ENCODE measurements around the gene NPLOC4.

GRCh38 chr17:81511804-81512561 lies 124.9 kb downstream of the NPLOC4 start:
- TF ChIP-seq, protein P1, sequence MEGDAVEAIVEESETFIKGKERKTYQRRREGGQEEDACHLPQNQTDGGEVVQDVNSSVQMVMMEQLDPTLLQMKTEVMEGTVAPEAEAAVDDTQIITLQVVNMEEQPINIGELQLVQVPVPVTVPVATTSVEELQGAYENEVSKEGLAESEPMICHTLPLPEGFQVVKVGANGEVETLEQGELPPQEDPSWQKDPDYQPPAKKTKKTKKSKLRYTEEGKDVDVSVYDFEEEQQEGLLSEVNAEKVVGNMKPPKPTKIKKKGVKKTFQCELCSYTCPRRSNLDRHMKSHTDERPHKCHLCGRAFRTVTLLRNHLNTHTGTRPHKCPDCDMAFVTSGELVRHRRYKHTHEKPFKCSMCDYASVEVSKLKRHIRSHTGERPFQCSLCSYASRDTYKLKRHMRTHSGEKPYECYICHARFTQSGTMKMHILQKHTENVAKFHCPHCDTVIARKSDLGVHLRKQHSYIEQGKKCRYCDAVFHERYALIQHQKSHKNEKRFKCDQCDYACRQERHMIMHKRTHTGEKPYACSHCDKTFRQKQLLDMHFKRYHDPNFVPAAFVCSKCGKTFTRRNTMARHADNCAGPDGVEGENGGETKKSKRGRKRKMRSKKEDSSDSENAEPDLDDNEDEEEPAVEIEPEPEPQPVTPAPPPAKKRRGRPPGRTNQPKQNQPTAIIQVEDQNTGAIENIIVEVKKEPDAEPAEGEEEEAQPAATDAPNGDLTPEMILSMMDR (IDR thresholded peaks at IDR 0.05 in 4 of 5, conservative IDR thresholded peaks at IDR 0.05 in 1 of 5) = no peak
- TF ChIP-seq POLR2A (IDR thresholded peaks at IDR 0.05) = peak in 1 of 2 donors; percentile 1

Data from gastrocnemius medialis (tissue), 4 donors.